Activated CD4-positive, alpha-beta T cell treated with anti-CD3 and anti-CD28 coated beads, Interleukin-2, amount 10 ng/mL, durations not matched to agents 7 days and 5 days (primary cell): ENCODE results near the gene SLCO3A1. TPM values are rescaled to one million over a fixed set of nuclear protein-coding genes. Genes with fewer than 3 reads are reported as not detected.

ENCODE experiments used
- CTCF ChIA-PET: fragments of 350-600 bp; sonication (Branson Sonifier 250); formaldehyde crosslinking; loops from one replicate; lab custom pipeline; 2021; ENCODE audit warnings: antibody characterized with exemption; lab: Charles Lee
- POLR2A ChIA-PET: fragments of 350-600 bp; sonication (Branson Sonifier 250); formaldehyde crosslinking; loops from one replicate; lab custom pipeline; 2021; ENCODE audit warnings: antibody characterized with exemption; lab: Charles Lee
- DNase-seq: peaks from one replicate; pipeline ENCODE4 v3.0.0-alpha.2; 2020
- H3K27ac Mint-ChIP-seq: one replicate; pipeline ENCODE4 v1.8.0; 2021; ENCODE audit warnings: mild to moderate bottlenecking, moderate library complexity, mixed read lengths
- H3K27me3 Mint-ChIP-seq: one replicate; pipeline ENCODE4 v1.8.0; 2021; ENCODE audit warnings: mixed read lengths
- H3K36me3 Mint-ChIP-seq: one replicate; pipeline ENCODE4 v1.8.0; 2021; ENCODE audit warnings: low read depth, mixed read lengths
- H3K4me1 Mint-ChIP-seq: one replicate; pipeline ENCODE4 v1.8.0; 2021; ENCODE audit warnings: mixed read lengths
- H3K4me3 Mint-ChIP-seq: one replicate; pipeline ENCODE4 v1.8.0; 2021; ENCODE audit warnings: mild to moderate bottlenecking, moderate library complexity, mixed read lengths
- H3K9me3 Mint-ChIP-seq: one replicate; pipeline ENCODE4 v1.8.0; 2021; ENCODE audit warnings: mixed read lengths
- total RNA-seq, 2 experiments: library from RNA; stranded (reverse); gene quantifications; one replicate each; pipeline ENCODE4 v1.2.3, GENCODE V29; 2021

The SLCO3A1 gene
- total RNA-seq, 2 experiments from 2014 or later, result 41.8 to 46.8 TPM

DNA sequence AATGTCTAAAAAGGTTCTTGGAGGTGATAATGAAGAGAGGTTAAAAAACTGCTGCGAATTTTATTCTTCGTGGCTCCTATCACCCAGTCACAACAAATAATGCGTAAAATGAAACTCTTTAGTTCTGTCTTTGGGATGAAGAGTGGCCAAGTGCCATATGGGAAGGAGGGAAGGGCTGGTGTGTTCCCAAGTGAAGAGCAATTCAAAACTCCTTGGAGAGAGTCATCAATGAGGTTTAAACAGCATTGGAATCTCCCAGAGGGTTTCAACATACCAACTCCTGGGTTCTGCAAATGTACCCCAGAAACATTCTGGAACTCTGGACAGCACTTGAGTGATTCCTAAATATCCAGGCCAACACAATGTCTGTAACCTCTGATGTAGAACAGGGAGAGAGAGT, 45.3 kb downstream of the SLCO3A1 start:
- H3K27ac Mint-ChIP-seq, result no peak overlapping the region
- H3K4me1 Mint-ChIP-seq, result peaks cover 2% of the 10 kb centered on the region
- H3K9me3 Mint-ChIP-seq, result peaks cover 12% of the 10 kb centered on the region
- no peaks in the 10 kb centered on the region for H3K27me3 Mint-ChIP-seq
- no peak overlapping the region for H3K4me3 Mint-ChIP-seq
- H3K36me3 Mint-ChIP-seq, result peaks cover 25% of the 10 kb centered on the region
- CTCF ChIA-PET, result no interaction called here
- no peak for DNase-seq
- POLR2A ChIA-PET, result no interaction called here

DNA sequence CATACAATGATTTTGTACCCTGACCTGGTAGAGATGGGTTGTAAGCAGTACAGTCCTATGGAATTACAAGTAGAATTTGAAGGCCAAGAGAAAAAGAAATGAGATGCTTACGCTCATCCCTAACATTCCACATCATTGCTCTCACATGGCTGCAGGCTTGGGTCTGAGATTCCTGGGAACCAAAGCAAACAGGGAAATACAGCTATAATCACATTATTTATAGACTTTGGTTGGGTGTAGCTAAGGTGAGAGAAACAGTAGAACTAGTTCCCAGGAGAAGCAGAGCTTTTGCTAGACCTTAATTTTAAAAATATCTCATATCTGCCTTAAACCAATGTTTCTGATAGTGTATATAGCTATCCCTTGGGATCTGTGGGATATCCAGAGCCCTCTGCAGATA, 51.4 kb downstream of the SLCO3A1 start:
- no peak overlapping the region for H3K4me3 Mint-ChIP-seq
- peaks cover 19% of the 10 kb centered on the region for H3K36me3 Mint-ChIP-seq
- peaks cover 6% of the 10 kb centered on the region for H3K4me1 Mint-ChIP-seq
- DNase-seq, result no peak
- POLR2A ChIA-PET, result no interaction called here
- peaks cover 10% of the 10 kb centered on the region for H3K9me3 Mint-ChIP-seq
- H3K27me3 Mint-ChIP-seq, result no peaks in the 10 kb centered on the region
- CTCF ChIA-PET, result interaction anchor here (0.9 kb wide), 1 partner anchor 30 kb away, joined by 3 read pairs; no protein-coding TSS in a partner anchor
- no peak overlapping the region for H3K27ac Mint-ChIP-seq

DNA sequence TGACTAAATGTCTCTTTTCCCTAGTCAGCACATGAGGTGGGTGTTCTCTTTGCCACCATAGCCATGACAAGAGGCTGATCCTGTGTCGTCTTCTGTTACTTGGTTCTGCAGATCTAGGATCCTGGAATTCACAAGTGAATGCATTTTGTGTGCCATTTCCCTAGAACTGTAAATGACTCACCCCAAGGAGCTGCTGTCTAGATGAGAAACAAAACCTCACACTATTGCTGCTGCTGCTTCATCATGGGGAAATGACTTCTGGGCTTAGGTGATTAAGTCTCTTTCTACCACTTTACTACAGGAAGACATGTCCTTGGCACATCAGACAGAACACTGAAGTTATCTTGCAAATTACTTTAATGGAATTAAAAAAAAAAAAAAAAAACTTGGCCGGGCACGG, 54.9 kb downstream of the SLCO3A1 start:
- Mint-ChIP-seq H3K36me3 (peaks cover 5% of the 10 kb centered on the region), H3K4me3 (no peak overlapping the region), H3K27ac (no peak overlapping the region), H3K9me3 (no peaks in the 10 kb centered on the region), H3K27me3 (no peaks in the 10 kb centered on the region), H3K4me1 (peaks cover 12% of the 10 kb centered on the region)
- ChIA-PET POLR2A (no interaction called here), CTCF (interaction anchor here (0.6 to 1.1 kb wide), 3 partner anchors 13 to 30 kb away, joined by 3 to 4 read pairs (median 4); no protein-coding TSS in a partner anchor)
- no peak for DNase-seq

DNA sequence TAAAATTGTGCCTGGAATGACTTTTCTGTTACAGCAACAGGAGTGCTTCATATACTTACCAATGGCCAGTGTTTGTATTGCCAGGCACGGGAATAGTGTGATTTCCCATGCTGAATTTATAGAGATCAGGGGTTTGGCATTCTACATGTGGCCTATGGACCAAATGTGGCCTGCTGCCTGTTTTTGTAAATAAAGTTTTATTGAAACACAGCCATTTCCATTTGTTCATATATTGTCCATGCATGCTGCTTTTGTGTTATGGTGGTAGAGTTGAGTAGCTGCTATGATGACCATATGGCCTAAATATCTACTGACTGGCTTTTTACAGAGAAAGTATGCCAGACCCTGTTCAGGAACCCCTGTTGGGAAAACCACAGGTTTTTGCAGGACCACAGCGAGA, 55.6 kb downstream of the SLCO3A1 start:
- Mint-ChIP-seq H3K4me1 (peaks cover 10% of the 10 kb centered on the region), H3K27me3 (no peaks in the 10 kb centered on the region), H3K4me3 (no peak overlapping the region), H3K9me3 (no peaks in the 10 kb centered on the region), H3K36me3 (peaks cover 2% of the 10 kb centered on the region), H3K27ac (no peak overlapping the region)
- ChIA-PET POLR2A (no interaction called here), CTCF (interaction anchor here (0.6 to 1.1 kb wide), 2 partner anchors 14 to 16 kb away, joined by 3 to 4 read pairs; no protein-coding TSS in a partner anchor)
- DNase-seq, result no peak

DNA sequence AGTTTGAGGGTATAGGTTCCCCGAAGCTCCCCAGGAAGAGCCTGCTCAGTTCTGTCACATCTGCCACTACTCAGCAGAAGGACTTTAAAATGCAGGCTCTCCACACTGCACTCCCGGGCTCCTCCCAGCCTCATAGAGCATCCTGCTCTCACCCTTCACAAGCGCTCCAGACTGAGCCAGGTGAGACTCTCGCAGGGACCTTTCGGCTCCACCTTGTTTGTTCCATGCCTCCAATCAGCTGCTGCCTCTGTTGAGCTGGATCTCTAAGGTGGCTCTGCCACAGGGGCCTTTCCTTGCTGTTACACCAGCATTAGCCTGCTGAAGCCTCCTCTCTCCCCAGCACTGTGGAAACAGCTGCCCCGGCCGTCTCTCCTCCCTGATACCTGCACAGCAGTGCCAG, 56.1 kb downstream of the SLCO3A1 start:
- Mint-ChIP-seq H3K9me3 (no peaks in the 10 kb centered on the region), H3K27me3 (no peaks in the 10 kb centered on the region), H3K36me3 (no peaks in the 10 kb centered on the region), H3K27ac (no peak overlapping the region), H3K4me1 (peaks cover 10% of the 10 kb centered on the region), H3K4me3 (no peak overlapping the region)
- ChIA-PET POLR2A (no interaction called here), CTCF (no interaction called here)
- DNase-seq, result no peak

DNA sequence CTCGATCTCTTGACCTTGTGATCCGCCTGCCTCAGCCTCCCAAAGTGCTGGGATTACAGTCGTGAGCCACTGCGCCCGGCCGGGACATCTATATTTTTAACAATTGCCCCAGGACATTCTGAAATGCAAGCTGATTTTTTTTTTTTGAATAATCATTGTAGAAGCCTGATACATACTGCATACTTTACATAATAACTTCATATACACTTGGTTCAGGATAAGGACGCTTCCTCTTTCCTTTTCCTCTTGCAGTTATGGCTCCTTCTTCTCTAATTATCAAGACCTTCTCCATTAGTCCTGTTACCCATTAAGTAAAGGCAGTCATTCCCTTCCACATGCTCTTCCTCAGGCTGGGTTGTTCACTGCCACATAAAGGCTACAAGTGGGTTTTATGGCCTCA, 58.3 kb downstream of the SLCO3A1 start:
- H3K27ac Mint-ChIP-seq, result no peak overlapping the region
- ChIA-PET POLR2A (no interaction called here), CTCF (no interaction called here)

DNA sequence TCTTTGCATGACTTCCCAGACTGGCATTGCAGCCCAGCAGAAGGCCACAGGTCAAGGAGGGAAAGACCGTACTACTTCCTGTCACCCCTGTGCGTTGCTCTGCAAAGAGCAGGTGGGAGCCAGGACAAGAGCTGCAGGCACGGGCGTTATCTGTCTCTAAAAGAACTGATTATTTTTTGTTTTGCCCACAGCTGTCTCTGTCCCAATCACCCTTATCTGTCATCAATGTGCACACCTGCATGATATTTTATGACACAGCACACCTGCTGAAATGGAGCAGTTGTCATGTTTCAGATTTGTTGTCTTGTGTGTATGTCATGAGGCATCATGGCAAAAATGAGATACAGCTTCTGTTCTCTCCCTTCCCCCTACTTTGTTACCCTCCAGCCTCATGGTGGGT, 58.8 kb downstream of the SLCO3A1 start:
- no peak for DNase-seq
- Mint-ChIP-seq H3K36me3 (peaks cover 6% of the 10 kb centered on the region), H3K4me3 (no peak overlapping the region), H3K9me3 (no peaks in the 10 kb centered on the region), H3K27me3 (no peaks in the 10 kb centered on the region), H3K4me1 (peaks cover 6% of the 10 kb centered on the region), H3K27ac (no peak overlapping the region)
- ChIA-PET POLR2A (no interaction called here), CTCF (no interaction called here)

More for the DNA sequence above, 58.3 kb downstream of the SLCO3A1 start:
- Mint-ChIP-seq H3K27me3 (no peaks in the 10 kb centered on the region), H3K36me3 (peaks cover 6% of the 10 kb centered on the region), H3K4me1 (peaks cover 7% of the 10 kb centered on the region), H3K4me3 (no peak overlapping the region), H3K9me3 (no peaks in the 10 kb centered on the region)
- no peak for DNase-seq

DNA sequence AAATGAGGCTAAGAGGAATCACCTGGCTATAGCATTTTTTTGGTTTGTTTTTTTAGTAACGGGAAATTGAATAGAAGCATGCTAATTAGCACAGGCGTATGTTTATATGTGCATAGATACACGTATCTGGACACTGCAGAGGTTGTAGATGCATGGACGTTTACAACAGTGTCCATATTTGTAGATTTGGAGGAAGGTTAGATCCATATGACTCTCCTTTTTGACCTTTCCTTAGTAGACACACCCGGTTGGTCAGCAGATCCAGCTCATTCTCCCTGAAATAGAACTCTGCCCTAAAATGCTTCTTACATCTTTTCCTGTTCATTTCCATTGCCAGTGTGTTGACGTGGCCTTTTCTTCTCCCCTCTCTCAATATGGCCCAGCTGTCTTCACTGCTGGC, 60.1 kb downstream of the SLCO3A1 start:
- peaks cover 6% of the 10 kb centered on the region for H3K36me3 Mint-ChIP-seq
- no peaks in the 10 kb centered on the region for H3K27me3 Mint-ChIP-seq
- H3K9me3 Mint-ChIP-seq, result no peaks in the 10 kb centered on the region
- no peak for DNase-seq
- CTCF ChIA-PET, result no interaction called here
- H3K4me1 Mint-ChIP-seq, result peaks cover 6% of the 10 kb centered on the region
- no peak overlapping the region for H3K4me3 Mint-ChIP-seq
- POLR2A ChIA-PET, result no interaction called here
- no peak overlapping the region for H3K27ac Mint-ChIP-seq

DNA sequence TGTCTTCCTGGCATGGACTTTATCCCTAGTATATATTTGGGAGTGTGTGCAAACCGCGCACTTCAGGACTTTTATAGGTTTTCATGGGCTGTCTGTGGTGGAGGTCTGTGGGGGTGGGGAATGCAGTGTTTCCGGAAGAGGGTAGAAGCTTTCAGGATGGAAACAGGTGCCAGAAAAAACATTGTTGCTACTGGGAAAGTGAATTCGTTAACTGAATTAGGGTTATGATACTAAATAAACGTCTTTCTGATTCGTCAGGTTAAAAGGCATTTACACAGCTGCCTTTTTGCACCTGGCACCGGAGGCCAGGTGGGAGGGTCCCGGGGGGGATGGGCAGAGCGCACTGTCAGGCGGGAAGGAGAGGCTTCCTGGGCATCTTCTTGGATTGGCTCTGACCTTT, 62.1 kb downstream of the SLCO3A1 start:
- no peak for DNase-seq
- H3K4me3 Mint-ChIP-seq, result no peak overlapping the region
- H3K36me3 Mint-ChIP-seq, result peaks cover 6% of the 10 kb centered on the region
- ChIA-PET POLR2A (no interaction called here), CTCF (no interaction called here)
- peak overlapping the region; percentile 52 for H3K27ac Mint-ChIP-seq
- no peaks in the 10 kb centered on the region for H3K27me3 Mint-ChIP-seq
- H3K4me1 Mint-ChIP-seq, result peaks cover 12% of the 10 kb centered on the region
- H3K9me3 Mint-ChIP-seq, result no peaks in the 10 kb centered on the region

DNA sequence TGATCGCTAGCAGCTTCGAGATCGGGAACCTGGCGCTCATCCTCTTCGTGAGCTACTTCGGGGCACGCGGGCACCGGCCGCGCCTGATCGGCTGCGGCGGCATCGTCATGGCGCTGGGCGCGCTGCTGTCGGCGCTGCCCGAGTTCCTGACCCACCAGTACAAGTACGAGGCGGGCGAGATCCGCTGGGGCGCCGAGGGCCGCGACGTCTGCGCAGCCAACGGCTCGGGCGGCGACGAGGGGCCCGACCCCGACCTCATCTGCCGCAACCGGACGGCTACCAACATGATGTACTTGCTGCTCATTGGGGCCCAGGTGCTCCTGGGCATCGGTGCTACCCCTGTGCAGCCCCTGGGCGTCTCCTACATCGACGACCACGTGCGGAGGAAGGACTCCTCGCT, 62.5 kb downstream of the SLCO3A1 start:
- no peak for DNase-seq
- Mint-ChIP-seq H3K9me3 (no peaks in the 10 kb centered on the region), H3K36me3 (peaks cover 6% of the 10 kb centered on the region), H3K27ac (no peak overlapping the region), H3K4me1 (peaks cover 17% of the 10 kb centered on the region), H3K27me3 (no peaks in the 10 kb centered on the region), H3K4me3 (no peak overlapping the region)
- ChIA-PET CTCF (no interaction called here), POLR2A (no interaction called here)

DNA sequence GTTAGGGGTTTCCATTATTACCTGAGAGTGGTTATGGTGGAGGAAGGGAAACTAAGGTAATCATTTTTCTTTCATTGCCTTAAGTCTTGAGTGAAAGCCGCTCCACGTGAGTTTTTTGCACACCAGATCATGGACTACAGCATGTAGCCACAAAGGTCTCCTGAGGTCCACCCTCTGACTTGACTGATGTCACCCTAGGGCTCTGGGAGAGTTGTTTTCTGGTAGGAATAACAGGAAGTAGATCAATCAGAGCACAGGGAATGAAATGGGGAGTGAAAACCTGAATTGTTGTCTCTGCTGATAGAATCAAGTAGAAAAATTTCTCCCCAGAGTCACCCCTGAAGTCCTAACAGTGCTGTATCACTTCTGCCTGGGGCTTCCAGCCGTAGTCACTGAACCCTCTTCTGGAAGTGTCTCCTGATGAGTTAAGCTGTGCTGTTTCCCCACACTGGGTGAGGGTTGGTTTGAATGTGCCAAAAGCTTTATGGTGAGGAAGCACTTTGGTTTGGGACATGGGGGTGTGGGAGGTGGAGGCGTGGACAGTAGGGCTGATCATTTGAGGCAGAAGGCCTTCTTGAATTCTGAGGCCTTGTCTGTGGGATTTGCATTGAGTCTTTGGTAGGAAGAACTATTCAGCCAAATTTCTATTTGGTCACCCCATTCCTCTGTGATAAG, 64.3 kb downstream of the SLCO3A1 start:
- Mint-ChIP-seq H3K9me3 (no peaks in the 10 kb centered on the region), H3K4me1 (peaks cover 17% of the 10 kb centered on the region), H3K27ac (no peak overlapping the region), H3K27me3 (no peaks in the 10 kb centered on the region), H3K36me3 (peaks cover 6% of the 10 kb centered on the region), H3K4me3 (no peak overlapping the region)
- DNase-seq, result no peak
- CTCF ChIA-PET, result no interaction called here
- POLR2A ChIA-PET, result no interaction called here

DNA sequence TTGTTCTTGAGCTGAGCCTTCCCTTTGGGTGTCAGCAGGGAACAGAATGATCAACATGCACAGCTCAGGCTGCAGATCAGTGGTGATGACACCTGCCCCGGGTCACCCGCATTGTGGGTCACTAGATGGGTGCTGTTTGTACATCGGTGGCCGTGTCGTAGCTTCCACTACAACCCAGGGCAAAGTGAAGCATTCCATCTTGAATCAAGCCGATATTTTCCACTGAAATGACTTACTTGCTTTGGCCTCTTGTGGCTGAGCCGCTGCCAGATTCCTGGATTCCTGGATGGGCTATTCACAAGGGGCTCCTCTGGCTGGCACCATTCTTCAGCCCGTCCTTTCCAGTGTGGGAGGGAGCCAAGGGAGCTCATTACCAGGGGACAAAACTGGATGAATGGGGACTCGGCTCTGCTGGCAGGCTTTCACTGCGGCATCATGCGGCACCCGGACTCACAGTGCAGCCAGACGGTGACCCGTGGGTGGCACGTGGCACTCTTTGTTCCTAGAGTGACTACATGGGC, 65.6 kb downstream of the SLCO3A1 start:
- no peaks in the 10 kb centered on the region for H3K9me3 Mint-ChIP-seq
- H3K4me1 Mint-ChIP-seq, result peaks cover 17% of the 10 kb centered on the region
- DNase-seq, result no peak
- ChIA-PET POLR2A (no interaction called here), CTCF (interaction anchor here (0.7 to 1.4 kb wide), 3 partner anchors 14 to 71 kb away, joined by 3 to 4 read pairs (median 3); no protein-coding TSS in a partner anchor)
- H3K4me3 Mint-ChIP-seq, result no peak overlapping the region
- peaks cover 6% of the 10 kb centered on the region for H3K36me3 Mint-ChIP-seq
- H3K27me3 Mint-ChIP-seq, result no peaks in the 10 kb centered on the region
- no peak overlapping the region for H3K27ac Mint-ChIP-seq

DNA sequence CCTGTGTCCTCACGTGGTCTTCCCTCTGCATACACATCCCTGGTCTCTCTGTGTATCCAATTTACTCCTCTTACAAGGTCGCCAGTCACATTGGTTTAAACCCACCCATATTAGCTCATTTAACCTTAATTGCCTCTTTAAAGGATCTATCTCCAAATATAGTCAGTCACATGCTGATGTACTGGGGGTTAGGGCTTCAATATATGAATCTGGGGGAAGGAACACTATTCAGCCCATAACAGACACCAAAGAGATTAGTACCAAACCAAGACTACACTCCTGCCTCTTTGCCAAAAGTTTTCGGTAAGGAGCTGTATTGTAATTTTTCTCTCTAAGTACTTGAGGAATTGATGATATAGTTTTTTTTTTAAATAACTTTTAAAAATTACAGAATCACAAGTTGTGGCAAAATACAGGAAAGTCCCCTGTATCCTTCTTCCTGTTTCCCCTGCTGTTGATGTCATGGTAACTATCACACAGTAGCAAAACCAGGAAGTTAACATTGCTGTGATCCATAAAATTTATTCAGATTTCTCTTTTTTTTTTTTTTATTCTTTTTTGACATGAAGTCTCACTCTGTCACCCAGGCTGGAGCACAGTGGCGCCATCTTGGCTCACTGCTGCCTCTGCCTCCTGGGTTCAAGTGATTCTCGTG, 67.8 kb downstream of the SLCO3A1 start:
- no peak for DNase-seq
- ChIA-PET CTCF (interaction anchor here (0.6 kb wide), 2 partner anchors 232 to 594 kb away, joined by 4 read pairs; no protein-coding TSS in a partner anchor), POLR2A (no interaction called here)
- Mint-ChIP-seq H3K27ac (no peak overlapping the region), H3K4me1 (peaks cover 19% of the 10 kb centered on the region), H3K4me3 (no peak overlapping the region), H3K36me3 (peaks cover 6% of the 10 kb centered on the region), H3K27me3 (no peaks in the 10 kb centered on the region), H3K9me3 (no peaks in the 10 kb centered on the region)
